HepG2 (cell line): ENCODE data around the gene MPC1. TPM values are rescaled to one million over a fixed set of nuclear protein-coding genes. Genes with fewer than 3 reads are reported as not detected.
"Not testable (repeated sequence)": the region's sequence is repeated elsewhere in the genome, so short reads cannot be mapped to it uniquely, and the experiment has no call there.

Experiments
- BCL6 ChIP-seq: IDR thresholded peaks from 2 replicates; pipeline ENCODE4 v1.6.1; 2016; ENCODE audit warnings: missing genetic modification reagents, missing compliant biosample characterization
- CBX2 ChIP-seq, 2 experiments: fragments of 200-600 bp in 1 of 2; sonication (generic); formaldehyde crosslinking in 1 of 2; IDR thresholded peaks; 2 replicates each; pipeline versions ENCODE4 v1.7.0 to v1.8.1; 2018 to 2022; ENCODE audit warnings: low read depth in 2 of 2, low read length in 1 of 2, mild to moderate bottlenecking in 1 of 2, missing genetic modification reagents in 1 of 2
- HDAC1 ChIP-seq: sonication (generic); formaldehyde crosslinking; IDR thresholded peaks from 2 replicates; pipeline ENCODE4 v1.5.1; 2020; ENCODE audit warnings: mild to moderate bottlenecking, missing genetic modification reagents
- MIXL1 ChIP-seq: IDR thresholded peaks from 2 replicates; pipeline ENCODE4 v1.6.1; 2016
- RAD21 ChIP-seq: fragments of 450-650 bp; formaldehyde crosslinking; IDR thresholded peaks from 2 replicates; pipeline ENCODE4 v1.5.0; 2020; ENCODE audit warnings: mild to moderate bottlenecking
- TBP ChIP-seq: sonication (generic); formaldehyde crosslinking; IDR thresholded peaks from 2 replicates; pipeline ENCODE4 v1.5.0; 2020; ENCODE audit warnings: missing genetic modification reagents
- TEAD2 ChIP-seq: sonication (generic); formaldehyde crosslinking; IDR thresholded peaks from 2 replicates; pipeline ENCODE4 v1.9.0; 2021; ENCODE audit warnings: missing genetic modification reagents
- ZKSCAN8 ChIP-seq: IDR thresholded peaks from 2 replicates; pipeline ENCODE4 v1.6.1; 2016; ENCODE audit warnings: borderline replicate concordance, missing genetic modification reagents, missing compliant biosample characterization
- ZNF225 ChIP-seq: sonication (generic); formaldehyde crosslinking; IDR thresholded peaks from 2 replicates; pipeline ENCODE4 v1.4.0; 2020; ENCODE audit warnings: mild to moderate bottlenecking, missing genetic modification reagents
- ZNF567 ChIP-seq: sonication (generic); formaldehyde crosslinking; IDR thresholded peaks from 2 replicates; pipeline ENCODE4 v1.8.1; 2023; ENCODE audit warnings: mild to moderate bottlenecking, missing genetic modification reagents, borderline replicate concordance
- polyA plus RNA-seq, 8 experiments: library from polyadenylated mRNA; depleted of rRNA in 3 of 8; stranded (reverse) in 7 of 8; unstranded in 1 of 8; fragments of >200 nt; fragmentation: Illumina TruSeq in 4 of 8; extraction: Trizol in 4 of 8; gene quantifications; 2 replicates each; pipeline versions ENCODE4 v1.2.1 to v1.2.3, GENCODE V29; 2011 to 2016; ENCODE audit warnings: low read depth in 4 of 8, missing spikeins in 1 of 8, mixed read lengths in 1 of 8; ENCODE audit not compliant: insufficient read depth in 1 of 8
- total RNA-seq, 5 experiments: library from RNA; depleted of rRNA; stranded (reverse); fragments of >200 nt; fragmentation: Illumina TruSeq; extraction: Trizol; gene quantifications; 2 replicates each; pipeline ENCODE4 v1.2.3, GENCODE V29; 2016; ENCODE audit warnings: low read depth in 1 of 5
- TF ChIP-seq, protein P1 (sequence below): sonication (generic); formaldehyde crosslinking; IDR thresholded peaks from 2 replicates; pipeline ENCODE4 v1.5.1; 2020; ENCODE audit warnings: mild to moderate bottlenecking, missing genetic modification reagents, moderate library complexity
- TF ChIP-seq, protein P2 (sequence below): sonication (generic); formaldehyde crosslinking; conservative IDR thresholded peaks from 2 replicates; pipeline ENCODE4 v1.4.0; 2020; ENCODE audit warnings: mild to moderate bottlenecking, missing genetic modification reagents, moderate library complexity

MPC1 gene
- total and polyA plus RNA-seq, 2 of the 13 experiments (the other 11 are each of a cell fraction or from before 2014, with no cell fraction given), result 189 to 214 TPM

DNA sequence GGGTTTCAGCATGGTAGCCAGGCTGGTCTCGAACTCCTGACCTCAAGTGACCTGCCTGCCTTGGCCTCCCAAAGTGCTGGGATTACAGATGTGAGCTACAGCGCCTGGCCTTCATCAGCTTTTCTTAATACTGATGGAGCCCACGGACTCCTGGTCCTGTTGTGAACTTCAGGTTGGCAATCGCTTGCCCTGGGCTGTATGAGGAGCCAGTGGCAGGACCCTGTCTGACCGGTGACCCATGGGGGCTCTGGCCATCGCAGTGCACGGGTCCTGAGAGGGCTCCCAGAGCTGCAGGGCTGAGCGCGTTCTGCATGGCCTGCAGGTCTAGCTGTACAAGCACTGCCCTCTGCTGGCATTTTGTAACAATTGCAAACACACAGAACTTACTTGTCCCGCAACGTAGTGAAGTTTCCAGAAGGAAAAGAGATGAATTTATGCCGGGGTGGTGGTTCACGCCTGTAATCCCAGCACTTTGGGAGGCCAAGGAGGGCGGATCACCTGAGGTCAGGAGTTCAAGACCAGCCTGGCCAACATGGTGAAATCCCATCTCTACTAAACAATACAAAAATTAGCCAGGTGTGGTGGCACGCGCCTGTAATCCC lies 18.0 kb upstream of the MPC1 start (continued):
- TF ChIP-seq RAD21 (CRISPR knock-in tag), result peak; percentile 98
- TF ChIP-seq ZNF225 (CRISPR knock-in tag), result peak; percentile 90; the same call in 1 of the 2 replicates
- peak; percentile 17; the same call in 1 of the 2 replicates for TF ChIP-seq ZKSCAN8 (CRISPR knock-in tag)
- TF ChIP-seq TEAD2 (CRISPR knock-in tag), result 0 out of 2 replicates have a peak, but pooled peaks have one; percentile 18
- TF ChIP-seq, protein P1, sequence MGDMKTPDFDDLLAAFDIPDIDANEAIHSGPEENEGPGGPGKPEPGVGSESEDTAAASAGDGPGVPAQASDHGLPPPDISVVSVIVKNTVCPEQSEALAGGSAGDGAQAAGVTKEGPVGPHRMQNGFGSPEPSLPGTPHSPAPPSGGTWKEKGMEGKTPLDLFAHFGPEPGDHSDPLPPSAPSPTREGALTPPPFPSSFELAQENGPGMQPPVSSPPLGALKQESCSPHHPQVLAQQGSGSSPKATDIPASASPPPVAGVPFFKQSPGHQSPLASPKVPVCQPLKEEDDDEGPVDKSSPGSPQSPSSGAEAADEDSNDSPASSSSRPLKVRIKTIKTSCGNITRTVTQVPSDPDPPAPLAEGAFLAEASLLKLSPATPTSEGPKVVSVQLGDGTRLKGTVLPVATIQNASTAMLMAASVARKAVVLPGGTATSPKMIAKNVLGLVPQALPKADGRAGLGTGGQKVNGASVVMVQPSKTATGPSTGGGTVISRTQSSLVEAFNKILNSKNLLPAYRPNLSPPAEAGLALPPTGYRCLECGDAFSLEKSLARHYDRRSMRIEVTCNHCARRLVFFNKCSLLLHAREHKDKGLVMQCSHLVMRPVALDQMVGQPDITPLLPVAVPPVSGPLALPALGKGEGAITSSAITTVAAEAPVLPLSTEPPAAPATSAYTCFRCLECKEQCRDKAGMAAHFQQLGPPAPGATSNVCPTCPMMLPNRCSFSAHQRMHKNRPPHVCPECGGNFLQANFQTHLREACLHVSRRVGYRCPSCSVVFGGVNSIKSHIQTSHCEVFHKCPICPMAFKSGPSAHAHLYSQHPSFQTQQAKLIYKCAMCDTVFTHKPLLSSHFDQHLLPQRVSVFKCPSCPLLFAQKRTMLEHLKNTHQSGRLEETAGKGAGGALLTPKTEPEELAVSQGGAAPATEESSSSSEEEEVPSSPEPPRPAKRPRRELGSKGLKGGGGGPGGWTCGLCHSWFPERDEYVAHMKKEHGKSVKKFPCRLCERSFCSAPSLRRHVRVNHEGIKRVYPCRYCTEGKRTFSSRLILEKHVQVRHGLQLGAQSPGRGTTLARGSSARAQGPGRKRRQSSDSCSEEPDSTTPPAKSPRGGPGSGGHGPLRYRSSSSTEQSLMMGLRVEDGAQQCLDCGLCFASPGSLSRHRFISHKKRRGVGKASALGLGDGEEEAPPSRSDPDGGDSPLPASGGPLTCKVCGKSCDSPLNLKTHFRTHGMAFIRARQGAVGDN, result peak; percentile 90
- TF ChIP-seq HDAC1 (CRISPR knock-in tag), result 0 out of 2 replicates have a peak, but pooled peaks have one; percentile 24
- peak; percentile 46; the same call in 1 of the 2 replicates for TF ChIP-seq BCL6
- TF ChIP-seq ZNF567, result peak; percentile 71; the same call in 1 of the 2 replicates
- TF ChIP-seq TBP, result 0 out of 2 replicates have a peak, but pooled peaks have one; percentile 38
- TF ChIP-seq MIXL1 (CRISPR knock-in tag), result 0 out of 2 replicates have a peak, but pooled peaks have one; percentile 34
- TF ChIP-seq, protein P2, sequence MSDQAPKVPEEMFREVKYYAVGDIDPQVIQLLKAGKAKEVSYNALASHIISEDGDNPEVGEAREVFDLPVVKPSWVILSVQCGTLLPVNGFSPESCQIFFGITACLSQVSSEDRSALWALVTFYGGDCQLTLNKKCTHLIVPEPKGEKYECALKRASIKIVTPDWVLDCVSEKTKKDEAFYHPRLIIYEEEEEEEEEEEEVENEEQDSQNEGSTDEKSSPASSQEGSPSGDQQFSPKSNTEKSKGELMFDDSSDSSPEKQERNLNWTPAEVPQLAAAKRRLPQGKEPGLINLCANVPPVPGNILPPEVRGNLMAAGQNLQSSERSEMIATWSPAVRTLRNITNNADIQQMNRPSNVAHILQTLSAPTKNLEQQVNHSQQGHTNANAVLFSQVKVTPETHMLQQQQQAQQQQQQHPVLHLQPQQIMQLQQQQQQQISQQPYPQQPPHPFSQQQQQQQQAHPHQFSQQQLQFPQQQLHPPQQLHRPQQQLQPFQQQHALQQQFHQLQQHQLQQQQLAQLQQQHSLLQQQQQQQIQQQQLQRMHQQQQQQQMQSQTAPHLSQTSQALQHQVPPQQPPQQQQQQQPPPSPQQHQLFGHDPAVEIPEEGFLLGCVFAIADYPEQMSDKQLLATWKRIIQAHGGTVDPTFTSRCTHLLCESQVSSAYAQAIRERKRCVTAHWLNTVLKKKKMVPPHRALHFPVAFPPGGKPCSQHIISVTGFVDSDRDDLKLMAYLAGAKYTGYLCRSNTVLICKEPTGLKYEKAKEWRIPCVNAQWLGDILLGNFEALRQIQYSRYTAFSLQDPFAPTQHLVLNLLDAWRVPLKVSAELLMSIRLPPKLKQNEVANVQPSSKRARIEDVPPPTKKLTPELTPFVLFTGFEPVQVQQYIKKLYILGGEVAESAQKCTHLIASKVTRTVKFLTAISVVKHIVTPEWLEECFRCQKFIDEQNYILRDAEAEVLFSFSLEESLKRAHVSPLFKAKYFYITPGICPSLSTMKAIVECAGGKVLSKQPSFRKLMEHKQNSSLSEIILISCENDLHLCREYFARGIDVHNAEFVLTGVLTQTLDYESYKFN (CRISPR knock-in tag), result peak; percentile 38; the same call in 1 of the 2 replicates
- not testable (repeated sequence) for TF ChIP-seq CBX2 (IDR thresholded peaks at IDR 0.05; ENCODE audit: low read depth, low read length)
- peak; percentile 71; the same call in 1 of the 2 replicates for TF ChIP-seq CBX2 (CRISPR knock-in tag; IDR thresholded peaks at IDR 0.05; ENCODE audit: low read depth)
- TF ChIP-seq, all 625 proteins: peak for 190; not testable (repeated sequence) for 435
